Measurements from ENCODE around the gene PDE4DIP.
"Not testable (repeated sequence)": the region's sequence is repeated elsewhere in the genome, so short reads cannot be mapped to it uniquely, and the experiment has no call there.

Gene PDE4DIP

GRCh38 chr1:148844220-148844619 lies at the start of gene PDE4DIP:
PDE4DIP (plus strand) TSS chr1:148844428; CDS start chr1:148844775, 347 bp downstream.
- not testable (repeated sequence) for DNase-seq (ENCODE audit: low read depth); H3K4me3 ChIP-seq (ENCODE audit: control insufficient read depth, low read depth, low read length)

- DNase-seq (ENCODE audit: low read depth); H3K4me3 ChIP-seq (ENCODE audit: control insufficient read depth, low read depth, low read length): not testable (repeated sequence)
These were observed 35.8 kb upstream of the PDE4DIP start for GRCh38 chr1:148808268-148808928.

- not testable (repeated sequence) for DNase-seq (ENCODE audit: low read depth); H3K4me3 ChIP-seq (ENCODE audit: control insufficient read depth, low read depth, low read length)
These were observed 35.3 kb upstream of the PDE4DIP start for GRCh38 chr1:148808929-148809283.

- H3K4me3 ChIP-seq (ENCODE audit: control insufficient read depth, low read depth, low read length); DNase-seq (ENCODE audit: low read depth): not testable (repeated sequence)
These were observed 22.0 kb upstream of the PDE4DIP start for GRCh38 chr1:148822180-148822579.

GRCh38 chr1:148823822-148824221 lies 20.4 kb upstream of the PDE4DIP start:
- DNase-seq (ENCODE audit: low read depth) = not testable (repeated sequence)

GRCh38 chr1:148825029-148825428 lies 19.2 kb upstream of the PDE4DIP start:
- DNase-seq (ENCODE audit: low read depth) = not testable (repeated sequence)

More at GRCh38 chr1:148823822-148824221, 20.4 kb upstream of the PDE4DIP start:
- H3K4me3 ChIP-seq (ENCODE audit: control insufficient read depth, low read depth, low read length) = not testable (repeated sequence)

GRCh38 chr1:148828531-148828930 lies 15.7 kb upstream of the PDE4DIP start:
- not testable (repeated sequence) for H3K4me3 ChIP-seq (ENCODE audit: control insufficient read depth, low read depth, low read length); DNase-seq (ENCODE audit: low read depth)

More at GRCh38 chr1:148825029-148825428, 19.2 kb upstream of the PDE4DIP start:
- H3K4me3 ChIP-seq (ENCODE audit: control insufficient read depth, low read depth, low read length) = not testable (repeated sequence)

GRCh38 chr1:148828962-148829361 lies 15.3 kb upstream of the PDE4DIP start:
- H3K4me3 ChIP-seq (ENCODE audit: control insufficient read depth, low read depth, low read length); DNase-seq (ENCODE audit: low read depth): not testable (repeated sequence)

GRCh38 chr1:148829365-148829764 lies 14.9 kb upstream of the PDE4DIP start:
- not testable (repeated sequence) for DNase-seq (ENCODE audit: low read depth); H3K4me3 ChIP-seq (ENCODE audit: control insufficient read depth, low read depth, low read length)

GRCh38 chr1:148841262-148841661 lies 3.0 kb upstream of the PDE4DIP start:
- H3K4me3 ChIP-seq (ENCODE audit: control insufficient read depth, low read depth, low read length); DNase-seq (ENCODE audit: low read depth): not testable (repeated sequence)

GRCh38 chr1:148844651-148845050 lies 423 bp downstream of the PDE4DIP start:
- not testable (repeated sequence) for DNase-seq (ENCODE audit: low read depth); H3K4me3 ChIP-seq (ENCODE audit: control insufficient read depth, low read depth, low read length)

- DNase-seq (ENCODE audit: low read depth); H3K4me3 ChIP-seq (ENCODE audit: control insufficient read depth, low read depth, low read length): not testable (repeated sequence)
These were observed 840 bp downstream of the PDE4DIP start for GRCh38 chr1:148845068-148845467.

GRCh38 chr1:148850347-148850746 lies 6.1 kb downstream of the PDE4DIP start:
- H3K4me3 ChIP-seq (ENCODE audit: control insufficient read depth, low read depth, low read length); DNase-seq (ENCODE audit: low read depth): not testable (repeated sequence)

- not testable (repeated sequence) for H3K4me3 ChIP-seq (ENCODE audit: control insufficient read depth, low read depth, low read length); DNase-seq (ENCODE audit: low read depth)
These were observed 6.6 kb downstream of the PDE4DIP start for GRCh38 chr1:148850840-148851239.

GRCh38 chr1:148851684-148852083 lies 7.5 kb downstream of the PDE4DIP start:
- H3K4me3 ChIP-seq (ENCODE audit: control insufficient read depth, low read depth, low read length) = not testable (repeated sequence)

GRCh38 chr1:148853363-148853762 lies 9.1 kb downstream of the PDE4DIP start:
- not testable (repeated sequence) for DNase-seq (ENCODE audit: low read depth)

More at GRCh38 chr1:148851684-148852083, 7.5 kb downstream of the PDE4DIP start:
- DNase-seq (ENCODE audit: low read depth) = not testable (repeated sequence)

GRCh38 chr1:148854063-148854462 lies 9.8 kb downstream of the PDE4DIP start:
- not testable (repeated sequence) for H3K4me3 ChIP-seq (ENCODE audit: control insufficient read depth, low read depth, low read length); DNase-seq (ENCODE audit: low read depth)

More at GRCh38 chr1:148853363-148853762, 9.1 kb downstream of the PDE4DIP start:
- not testable (repeated sequence) for H3K4me3 ChIP-seq (ENCODE audit: control insufficient read depth, low read depth, low read length)

GRCh38 chr1:148855367-148855766 lies 11.1 kb downstream of the PDE4DIP start:
- not testable (repeated sequence) for DNase-seq (ENCODE audit: low read depth); H3K4me3 ChIP-seq (ENCODE audit: control insufficient read depth, low read depth, low read length)

GRCh38 chr1:148860049-148860448 lies 15.8 kb downstream of the PDE4DIP start:
- not testable (repeated sequence) for DNase-seq (ENCODE audit: low read depth); H3K4me3 ChIP-seq (ENCODE audit: control insufficient read depth, low read depth, low read length)
